HL-60 (cell line): ENCODE data around the gene KIF2A.

ENCODE experiments used
- DNase-seq, 2 experiments: peaks; one replicate each; pipeline ENCODE4 v3.0.0-alpha.2; 2010 to 2020; ENCODE audit warnings: low read depth in 1 of 2, low spot score in 1 of 2
- H3K27ac ChIP-seq: fragments of 250-450 bp; sonication (Bioruptor Pico); replicated peaks from 2 replicates; pipeline ENCODE4 v1.5.1; 2020; ENCODE audit warnings: mild to moderate bottlenecking, moderate library complexity
- H3K27me3 ChIP-seq: fragments of 250-450 bp; sonication (Bioruptor Pico); 2 replicates; pipeline ENCODE4 v1.5.1; 2021; ENCODE audit warnings: mild to moderate bottlenecking, moderate library complexity; ENCODE audit not compliant: insufficient read depth, poor library complexity, severe bottlenecking
- H3K4me3 ChIP-seq: replicated peaks from 2 replicates; pipeline ENCODE4 v1.5.1; 2011; ENCODE audit warnings: mild to moderate bottlenecking, control low read depth, low read length; ENCODE audit not compliant: insufficient read depth
- CTCF ChIP-seq: IDR thresholded peaks from one replicate; pipeline ENCODE4 v1.5.1; 2011; ENCODE audit warnings: low read length, control low read depth, inconsistent platforms; ENCODE audit not compliant: insufficient read depth
- GABPA ChIP-seq: IDR thresholded peaks from 2 replicates; pipeline ENCODE4 v1.6.1; 2012; ENCODE audit warnings: low read depth
- POLR2AphosphoS5 ChIP-seq: IDR thresholded peaks from 2 replicates; pipeline ENCODE4 v1.6.1; 2012; ENCODE audit warnings: low read depth
- SPI1 ChIP-seq: IDR thresholded peaks from 2 replicates; pipeline ENCODE4 v1.6.1; 2012; ENCODE audit warnings: low read depth, mild to moderate bottlenecking, borderline replicate concordance
- TF ChIP-seq, protein P1 (sequence below): IDR thresholded peaks from 2 replicates; pipeline ENCODE4 v1.6.1; 2012; ENCODE audit warnings: low read depth; ENCODE audit not compliant: insufficient replicate concordance

Gene KIF2A

GRCh38 chr5:62259699-62260250, 46.2 kb upstream of the KIF2A start:
- Histone ChIP-seq H3K4me3 (no peak overlapping the region), H3K27me3 (no peaks in the 10 kb centered on the region), H3K27ac (no peak overlapping the region)
- TF ChIP-seq POLR2AphosphoS5 (no peak), SPI1 (no peak), CTCF (no peak), GABPA (no peak)
- TF ChIP-seq, protein P1, sequence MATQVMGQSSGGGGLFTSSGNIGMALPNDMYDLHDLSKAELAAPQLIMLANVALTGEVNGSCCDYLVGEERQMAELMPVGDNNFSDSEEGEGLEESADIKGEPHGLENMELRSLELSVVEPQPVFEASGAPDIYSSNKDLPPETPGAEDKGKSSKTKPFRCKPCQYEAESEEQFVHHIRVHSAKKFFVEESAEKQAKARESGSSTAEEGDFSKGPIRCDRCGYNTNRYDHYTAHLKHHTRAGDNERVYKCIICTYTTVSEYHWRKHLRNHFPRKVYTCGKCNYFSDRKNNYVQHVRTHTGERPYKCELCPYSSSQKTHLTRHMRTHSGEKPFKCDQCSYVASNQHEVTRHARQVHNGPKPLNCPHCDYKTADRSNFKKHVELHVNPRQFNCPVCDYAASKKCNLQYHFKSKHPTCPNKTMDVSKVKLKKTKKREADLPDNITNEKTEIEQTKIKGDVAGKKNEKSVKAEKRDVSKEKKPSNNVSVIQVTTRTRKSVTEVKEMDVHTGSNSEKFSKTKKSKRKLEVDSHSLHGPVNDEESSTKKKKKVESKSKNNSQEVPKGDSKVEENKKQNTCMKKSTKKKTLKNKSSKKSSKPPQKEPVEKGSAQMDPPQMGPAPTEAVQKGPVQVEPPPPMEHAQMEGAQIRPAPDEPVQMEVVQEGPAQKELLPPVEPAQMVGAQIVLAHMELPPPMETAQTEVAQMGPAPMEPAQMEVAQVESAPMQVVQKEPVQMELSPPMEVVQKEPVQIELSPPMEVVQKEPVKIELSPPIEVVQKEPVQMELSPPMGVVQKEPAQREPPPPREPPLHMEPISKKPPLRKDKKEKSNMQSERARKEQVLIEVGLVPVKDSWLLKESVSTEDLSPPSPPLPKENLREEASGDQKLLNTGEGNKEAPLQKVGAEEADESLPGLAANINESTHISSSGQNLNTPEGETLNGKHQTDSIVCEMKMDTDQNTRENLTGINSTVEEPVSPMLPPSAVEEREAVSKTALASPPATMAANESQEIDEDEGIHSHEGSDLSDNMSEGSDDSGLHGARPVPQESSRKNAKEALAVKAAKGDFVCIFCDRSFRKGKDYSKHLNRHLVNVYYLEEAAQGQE = no peak
- no peak for DNase-seq

- Histone ChIP-seq H3K4me3 (no peak overlapping the region), H3K27ac (no peak overlapping the region), H3K27me3 (no peaks in the 10 kb centered on the region)
- TF ChIP-seq, protein P1 = no peak
- no peak for DNase-seq
Measured at GRCh38 chr5:62260513-62260912, 45.5 kb upstream of the KIF2A start.

DNA sequence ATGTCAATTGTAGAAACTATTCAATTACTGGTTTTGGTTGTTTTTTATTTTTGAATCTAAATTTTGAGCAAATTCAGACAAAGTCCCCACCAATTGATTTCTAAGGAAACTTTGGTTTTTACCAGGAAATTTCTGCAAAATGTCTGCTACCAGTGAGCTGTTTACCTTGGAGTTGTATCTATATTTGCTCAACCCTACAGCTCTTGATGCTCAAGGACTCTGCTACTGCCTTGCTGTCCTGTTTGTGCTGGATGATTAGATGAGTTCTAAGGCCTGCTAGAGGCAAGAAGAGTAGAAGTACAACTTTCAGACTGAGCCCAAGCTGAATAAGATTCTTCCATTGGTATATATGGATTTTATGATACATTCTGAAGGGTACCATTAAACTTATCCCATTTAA, 42.6 kb upstream of the KIF2A start:
- H3K27me3 ChIP-seq = no peaks in the 10 kb centered on the region
- no peak overlapping the region for H3K4me3 ChIP-seq
- no peak overlapping the region for H3K27ac ChIP-seq
- no peak for TF ChIP-seq CTCF
- TF ChIP-seq GABPA = no peak
- TF ChIP-seq, protein P1 = no peak
- TF ChIP-seq POLR2AphosphoS5 = no peak
- no peak for TF ChIP-seq SPI1
- DNase-seq = no peak

- TF ChIP-seq CTCF = no peak
- no peak for DNase-seq
- no peak overlapping the region for H3K4me3 ChIP-seq
- H3K27ac ChIP-seq = no peak overlapping the region
- H3K27me3 ChIP-seq = no peaks in the 10 kb centered on the region
Measured at GRCh38 chr5:62265648-62266112, 40.3 kb upstream of the KIF2A start.
